CD1c-positive myeloid dendritic cell (primary cell): Measurements from ENCODE around the gene OPTN.
"Not testable (repeated sequence)": the region's sequence is repeated elsewhere in the genome, so short reads cannot be mapped to it uniquely, and the experiment has no call there.

Experiments
- DNase-seq: peaks from one replicate; pipeline ENCODE4 v3.0.0-alpha.2; 2016; ENCODE audit errors: extremely low spot score

Gene OPTN

GRCh38 chr10:13099666-13100348, at the start of gene OPTN:
OPTN (plus strand) TSS chr10:13100163; CDS start chr10:13109123, 8,960 bp downstream.
- DNase-seq, result peak; percentile 50

- no peak for DNase-seq
These were observed 48.8 kb upstream of the OPTN start for GRCh38 chr10:13051126-13051694.

GRCh38 chr10:13053208-13053607, 46.8 kb upstream of the OPTN start:
- DNase-seq, result not testable (repeated sequence)

- DNase-seq, result no peak
These were observed 46.0 kb upstream of the OPTN start for GRCh38 chr10:13053794-13054462.

- no peak for DNase-seq
These were observed 45.1 kb upstream of the OPTN start for GRCh38 chr10:13054844-13055243.

- no peak for DNase-seq
These were observed 43.4 kb upstream of the OPTN start for GRCh38 chr10:13056456-13057077.

GRCh38 chr10:13062803-13063202, 37.2 kb upstream of the OPTN start:
- no peak for DNase-seq

- DNase-seq, result no peak
These were observed 33.4 kb upstream of the OPTN start for GRCh38 chr10:13066527-13066926.

- DNase-seq, result no peak
These were observed 32.5 kb upstream of the OPTN start for GRCh38 chr10:13067431-13067830.

- DNase-seq, result no peak
These were observed 31.9 kb upstream of the OPTN start for GRCh38 chr10:13068071-13068470.

- no peak for DNase-seq
These were observed 31.5 kb upstream of the OPTN start for GRCh38 chr10:13068484-13068883.

GRCh38 chr10:13072339-13072738, 27.6 kb upstream of the OPTN start:
- DNase-seq, result no peak

- peak; percentile 67 for DNase-seq
These were observed 25.2 kb upstream of the OPTN start for GRCh38 chr10:13074563-13075451.

- DNase-seq, result no peak
These were observed 20.8 kb upstream of the OPTN start for GRCh38 chr10:13078912-13079775.

- DNase-seq, result no peak
These were observed 20.2 kb upstream of the OPTN start for GRCh38 chr10:13079776-13080050.

GRCh38 chr10:13080643-13081042, 19.3 kb upstream of the OPTN start:
- DNase-seq, result no peak

GRCh38 chr10:13083700-13084099, 16.3 kb upstream of the OPTN start:
- DNase-seq, result not testable (repeated sequence)

- DNase-seq, result no peak
These were observed 13.9 kb upstream of the OPTN start for GRCh38 chr10:13086056-13086455.

GRCh38 chr10:13087601-13087985, 12.4 kb upstream of the OPTN start:
- no peak for DNase-seq

- DNase-seq, result no peak
These were observed 11.9 kb upstream of the OPTN start for GRCh38 chr10:13087986-13088618.

GRCh38 chr10:13089345-13089744, 10.6 kb upstream of the OPTN start:
- DNase-seq, result no peak
